T-cell (primary cell): ENCODE measurements around the gene ZNF74. TPM values are rescaled to one million over a fixed set of nuclear protein-coding genes. Genes with fewer than 3 reads are reported as not detected.

Experiments
- ATAC-seq, 4 experiments: fragments of 200-7000 bp in 3 of 4; fragments of 150-1000 bp in 1 of 4; cut with Tn5 transposase; replicated peaks in 1 of 4; 1 replicate in 3 of 4; 2 replicates in 1 of 4; pipeline ENCODE4 v1.10.0; 2021; ENCODE audit warnings: moderate library complexity in 3 of 4, mild to moderate bottlenecking in 2 of 4, moderate number of reproducible peaks in 1 of 4
- CTCF ChIA-PET, 2 donors: fragments of 300-600 bp; sonication (Branson Sonifier 250); formaldehyde crosslinking; loops; one replicate each; lab custom pipeline; 2022; ENCODE audit warnings: antibody characterized with exemption in 2 of 2; lab: Charles Lee
- POLR2A ChIA-PET, 2 donors: fragments of 300-600 bp; sonication (Branson Sonifier 250); formaldehyde crosslinking; loops; one replicate each; lab custom pipeline; 2022; ENCODE audit warnings: antibody characterized with exemption in 2 of 2; lab: Charles Lee
- DNase-seq, 35 experiments: peaks; one replicate each; pipeline versions ENCODE4 v3.0.0 to v3.0.0-alpha.2; 2013 to 2023
- H3K27ac ChIP-seq: one replicate; pipeline ENCODE4 v1.5.1; 2013; ENCODE audit warnings: low read length
- H3K27me3 ChIP-seq, 2 experiments: replicated peaks in 1 of 2; 1 replicate in 1 of 2; 2 replicates in 1 of 2; pipeline versions ENCODE4 v1.6.1 to v1.7.0; 2013; ENCODE audit warnings: low read length in 1 of 2, mixed read lengths in 1 of 2; ENCODE audit not compliant: control insufficient read depth in 2 of 2, insufficient read depth in 2 of 2; ENCODE audit errors: extremely low read depth in 1 of 2
- H3K36me3 ChIP-seq, 2 donors: 1 replicate in 1 of 2; 2 replicates in 1 of 2; pipeline versions ENCODE4 v1.6.1 to v1.7.0; 2013; ENCODE audit warnings: low read length in 1 of 2; ENCODE audit not compliant: control insufficient read depth in 2 of 2, insufficient read depth in 1 of 2; ENCODE audit errors: extremely low read depth in 1 of 2
- H3K4me1 ChIP-seq, 2 experiments: 1 replicate in 1 of 2; 2 replicates in 1 of 2; pipeline versions ENCODE4 v1.6.1 to v1.7.0; 2013; ENCODE audit warnings: low read length in 2 of 2, mixed read lengths in 1 of 2; ENCODE audit not compliant: insufficient read depth in 2 of 2, control insufficient read depth in 1 of 2; ENCODE audit errors: extremely low read depth in 1 of 2
- H3K4me3 ChIP-seq, 2 donors: 1 replicate in 1 of 2; 2 replicates in 1 of 2; pipeline versions ENCODE4 v1.5.1 to v1.7.0; 2013; ENCODE audit warnings: mild to moderate bottlenecking in 2 of 2, low read length in 1 of 2, moderate library complexity in 1 of 2; ENCODE audit not compliant: control insufficient read depth in 1 of 2; ENCODE audit errors: extremely low read depth in 1 of 2
- H3K9me3 ChIP-seq: 2 replicates; pipeline ENCODE4 v1.7.0; 2013
- H3K27ac Mint-ChIP-seq, 2 donors: one replicate each; pipeline ENCODE4 v1.8.0; 2020 to 2021; ENCODE audit warnings: mild to moderate bottlenecking in 2 of 2, mixed read lengths in 2 of 2
- H3K27me3 Mint-ChIP-seq, 2 donors: one replicate each; pipeline ENCODE4 v1.8.0; 2021 to 2022; ENCODE audit warnings: mixed read lengths in 2 of 2
- H3K36me3 Mint-ChIP-seq: one replicate; pipeline ENCODE4 v1.8.0; 2021; ENCODE audit warnings: mixed read lengths
- H3K4me1 Mint-ChIP-seq, 3 donors: one replicate each; pipeline ENCODE4 v1.8.0; 2020 to 2022; ENCODE audit warnings: mixed read lengths in 3 of 3, mild to moderate bottlenecking in 1 of 3
- H3K4me3 Mint-ChIP-seq, 3 donors: one replicate each; pipeline ENCODE4 v1.8.0; 2020 to 2022; ENCODE audit warnings: mild to moderate bottlenecking in 3 of 3, mixed read lengths in 3 of 3, moderate library complexity in 3 of 3
- H3K9me3 Mint-ChIP-seq, 3 donors: one replicate each; pipeline ENCODE4 v1.8.0; 2020 to 2022; ENCODE audit warnings: mixed read lengths in 3 of 3
- WGBS: methylation state at CpG from one replicate; pipeline ENCODE4 v1.1.5; 2013; ENCODE audit warnings: missing lambda C conversion rate; ENCODE audit not compliant: insufficient coverage; 5-methylcytosine and 5-hydroxymethylcytosine counted together
- total RNA-seq, 35 experiments: library from RNA in 6 of 35; stranded (reverse) in 6 of 35; fragments of 120-200 nt in 1 of 35; gene quantifications; one replicate each; pipeline versions ENCODE4 v1.2.1 to v1.2.4 and lab custom pipeline; 2013 to 2026

ZNF74 gene
- total RNA-seq, 5 donors from 2014 or later (not counting 1 experiment from before 2014, with no cell fraction given) = 6.8 to 19.7 (median 17.3) TPM

DNA sequence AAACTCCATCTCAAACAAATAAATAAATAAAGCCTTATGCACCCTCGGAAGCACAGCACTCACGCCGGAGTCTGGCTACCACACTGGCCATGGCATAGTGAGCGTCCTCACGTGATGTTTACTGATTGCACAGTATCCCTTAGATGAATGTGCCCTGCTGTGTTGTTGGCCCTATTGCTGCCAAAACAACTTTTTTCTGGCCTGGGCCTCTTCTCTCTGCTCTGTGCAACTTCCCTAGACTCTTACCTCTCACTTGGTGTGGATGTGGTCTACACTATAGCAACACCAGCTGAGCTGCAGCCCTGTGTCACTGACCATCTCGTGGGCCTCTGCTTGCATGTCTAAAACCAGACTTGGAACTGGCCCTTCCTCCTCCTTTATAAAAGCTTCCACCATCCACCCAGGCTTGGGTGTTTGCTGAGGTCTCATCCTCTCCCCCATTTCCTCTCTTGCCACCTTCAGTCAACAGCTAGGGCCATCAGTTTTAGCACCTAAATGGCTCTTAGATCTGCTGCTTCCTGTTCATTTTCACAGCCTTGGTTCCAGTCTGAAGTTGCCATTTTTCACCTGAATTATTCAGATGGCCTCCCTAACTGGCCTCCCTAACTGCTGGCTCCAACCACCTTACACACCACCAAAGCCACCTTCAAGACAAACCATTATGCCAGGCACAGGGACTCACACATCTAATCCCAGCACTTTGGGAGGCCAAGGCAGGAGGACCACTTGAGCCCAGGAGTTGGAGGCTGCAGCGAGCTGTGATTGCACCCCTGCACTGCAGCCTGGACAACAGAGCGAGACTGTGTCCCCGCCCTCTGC lies 9.2 kb downstream of the ZNF74 start:
- no peaks in the 10 kb centered on the region for H3K27me3 Mint-ChIP-seq
- H3K36me3 ChIP-seq = peaks cover 10 to 32% of the 10 kb centered on the region in 2 donors
- ChIA-PET CTCF (no interaction called here), POLR2A (no interaction called here)
- H3K4me1 ChIP-seq = peaks cover 0 to 18% of the 10 kb centered on the region in 2 experiments
- 89% methylated on average over 9 of the region's 9 CpGs for WGBS
- no peaks in the 10 kb centered on the region for H3K9me3 Mint-ChIP-seq
- peaks cover 15 to 22% (median 18%) of the 10 kb centered on the region in 3 donors for H3K4me1 Mint-ChIP-seq
- ATAC-seq = no peak
- H3K4me3 ChIP-seq = no peak overlapping the region
- H3K27ac Mint-ChIP-seq = peak overlapping the region; percentile 53 to 81
- H3K27ac ChIP-seq = peak overlapping the region; percentile 25
- no peak for DNase-seq
- peaks cover 25% of the 10 kb centered on the region for H3K36me3 Mint-ChIP-seq
- H3K9me3 ChIP-seq = no peaks in the 10 kb centered on the region
- H3K4me3 Mint-ChIP-seq = no peak overlapping the region
- H3K27me3 ChIP-seq = no peaks in the 10 kb centered on the region

DNA sequence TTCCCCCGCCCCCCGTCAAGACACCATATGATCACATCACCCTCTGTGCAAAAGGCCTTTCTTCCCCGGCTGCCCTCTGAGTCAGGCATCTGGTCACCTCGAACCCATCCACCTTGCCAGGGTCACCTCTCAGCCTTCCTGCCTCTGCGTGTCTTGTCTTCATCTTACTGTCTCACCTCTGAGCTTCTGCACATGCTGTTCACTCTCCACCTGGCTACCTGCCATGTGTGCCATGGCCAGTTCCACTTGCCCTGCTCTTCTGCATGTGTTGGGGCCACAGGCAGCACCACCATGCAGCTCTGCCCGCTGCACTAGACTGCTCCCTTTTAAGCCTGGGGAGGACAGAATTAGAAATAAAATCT lies 9.8 kb downstream of the ZNF74 start:
- peaks cover 0 to 18% of the 10 kb centered on the region in 2 experiments for H3K4me1 ChIP-seq
- Mint-ChIP-seq H3K27ac (peak overlapping the region; percentile 28 to 50), H3K36me3 (peaks cover 25% of the 10 kb centered on the region), H3K4me1 (peaks cover 14 to 19% (median 18%) of the 10 kb centered on the region in 3 donors), H3K27me3 (no peaks in the 10 kb centered on the region), H3K4me3 (no peak overlapping the region), H3K9me3 (no peaks in the 10 kb centered on the region)
- H3K27ac ChIP-seq = no peak overlapping the region
- 83% methylated on average over 5 of the region's 6 CpGs for WGBS
- H3K9me3 ChIP-seq = no peaks in the 10 kb centered on the region
- DNase-seq (no peak), ATAC-seq (no peak)
- no peak overlapping the region for H3K4me3 ChIP-seq
- peaks cover 10 to 32% of the 10 kb centered on the region in 2 donors for H3K36me3 ChIP-seq
- CTCF ChIA-PET = interaction anchor here in 1 of 2 donors (0.5 kb wide), 1 partner anchor 169 kb away, joined by 3 read pairs; no protein-coding TSS in a partner anchor
- POLR2A ChIA-PET = no interaction called here
- no peaks in the 10 kb centered on the region for H3K27me3 ChIP-seq

DNA sequence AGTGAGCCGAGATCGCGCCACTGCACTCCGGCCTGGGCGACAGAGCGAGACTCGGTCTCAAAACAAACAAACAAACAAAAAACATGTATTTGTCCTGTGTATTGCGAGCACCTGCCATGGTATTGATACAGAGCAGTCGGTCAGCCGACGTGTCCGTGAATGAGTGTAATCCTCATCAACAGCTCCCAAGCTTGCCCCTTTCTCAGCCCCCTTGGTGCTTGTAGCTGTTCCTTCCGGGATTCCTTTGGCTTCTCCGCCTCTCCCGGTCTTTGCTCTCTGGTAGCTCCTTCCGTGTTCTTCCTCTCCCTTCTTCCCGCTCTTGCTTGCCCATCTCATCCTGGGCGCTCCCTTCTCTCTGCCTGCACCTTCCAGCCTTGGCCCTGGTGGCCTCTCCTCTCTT lies 10.9 kb downstream of the ZNF74 start:
- no peak for ATAC-seq
- ChIA-PET CTCF (no interaction called here), POLR2A (no interaction called here)

DNA sequence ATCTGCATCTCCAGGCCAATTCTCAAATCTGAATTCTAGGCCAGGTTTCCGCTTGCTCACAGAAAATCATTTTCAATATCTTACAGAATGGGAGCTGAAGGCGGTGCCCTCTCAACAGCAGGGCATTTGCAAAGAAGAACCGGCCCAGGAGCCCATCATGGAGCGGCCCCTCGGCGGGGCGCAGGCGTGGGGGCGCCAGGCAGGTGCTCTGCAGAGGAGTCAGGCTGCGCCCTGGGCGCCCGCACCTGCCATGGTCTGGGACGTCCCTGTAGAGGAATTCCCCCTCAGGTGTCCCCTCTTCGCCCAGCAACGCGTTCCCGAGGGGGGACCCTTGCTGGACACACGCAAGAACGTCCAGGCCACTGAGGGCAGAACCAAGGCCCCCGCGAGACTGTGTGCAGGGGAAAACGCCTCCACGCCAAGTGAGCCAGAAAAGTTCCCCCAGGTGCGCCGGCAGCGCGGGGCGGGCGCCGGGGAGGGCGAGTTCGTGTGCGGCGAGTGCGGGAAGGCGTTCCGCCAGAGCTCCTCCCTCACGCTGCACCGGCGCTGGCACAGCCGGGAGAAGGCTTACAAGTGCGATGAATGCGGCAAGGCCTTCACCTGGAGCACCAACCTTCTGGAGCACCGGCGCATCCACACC lies 11.5 kb downstream of the ZNF74 start:
- Histone ChIP-seq H3K4me1 (peaks cover 0 to 18% of the 10 kb centered on the region in 2 experiments), H3K27me3 (no peaks in the 10 kb centered on the region), H3K27ac (no peak overlapping the region), H3K36me3 (peaks cover 10 to 29% of the 10 kb centered on the region in 2 donors), H3K4me3 (no peak overlapping the region), H3K9me3 (no peaks in the 10 kb centered on the region)
- ChIA-PET CTCF (no interaction called here), POLR2A (no interaction called here)
- H3K27ac Mint-ChIP-seq = no peak overlapping the region
- ATAC-seq (no peak), DNase-seq (no peak)
- H3K4me3 Mint-ChIP-seq = no peak overlapping the region
- no peaks in the 10 kb centered on the region for H3K27me3 Mint-ChIP-seq
- 97% methylated on average over 41 of the region's 45 CpGs for WGBS
- peaks cover 25% of the 10 kb centered on the region for H3K36me3 Mint-ChIP-seq
- peaks cover 9 to 13% (median 13%) of the 10 kb centered on the region in 3 donors for H3K4me1 Mint-ChIP-seq
- H3K9me3 Mint-ChIP-seq = no peaks in the 10 kb centered on the region

More for the DNA sequence above, 10.9 kb downstream of the ZNF74 start:
- 93% methylated on average over 11 of the region's 18 CpGs for WGBS
- Mint-ChIP-seq H3K36me3 (peaks cover 25% of the 10 kb centered on the region), H3K4me3 (no peak overlapping the region), H3K27me3 (no peaks in the 10 kb centered on the region), H3K27ac (no peak overlapping the region), H3K4me1 (peaks cover 10 to 14% (median 13%) of the 10 kb centered on the region in 3 donors), H3K9me3 (no peaks in the 10 kb centered on the region)
- Histone ChIP-seq H3K27me3 (no peaks in the 10 kb centered on the region), H3K36me3 (peaks cover 10 to 32% of the 10 kb centered on the region in 2 donors), H3K27ac (no peak overlapping the region), H3K4me1 (peaks cover 0 to 18% of the 10 kb centered on the region in 2 experiments), H3K9me3 (no peaks in the 10 kb centered on the region), H3K4me3 (no peak overlapping the region)
- DNase-seq = no peak

DNA sequence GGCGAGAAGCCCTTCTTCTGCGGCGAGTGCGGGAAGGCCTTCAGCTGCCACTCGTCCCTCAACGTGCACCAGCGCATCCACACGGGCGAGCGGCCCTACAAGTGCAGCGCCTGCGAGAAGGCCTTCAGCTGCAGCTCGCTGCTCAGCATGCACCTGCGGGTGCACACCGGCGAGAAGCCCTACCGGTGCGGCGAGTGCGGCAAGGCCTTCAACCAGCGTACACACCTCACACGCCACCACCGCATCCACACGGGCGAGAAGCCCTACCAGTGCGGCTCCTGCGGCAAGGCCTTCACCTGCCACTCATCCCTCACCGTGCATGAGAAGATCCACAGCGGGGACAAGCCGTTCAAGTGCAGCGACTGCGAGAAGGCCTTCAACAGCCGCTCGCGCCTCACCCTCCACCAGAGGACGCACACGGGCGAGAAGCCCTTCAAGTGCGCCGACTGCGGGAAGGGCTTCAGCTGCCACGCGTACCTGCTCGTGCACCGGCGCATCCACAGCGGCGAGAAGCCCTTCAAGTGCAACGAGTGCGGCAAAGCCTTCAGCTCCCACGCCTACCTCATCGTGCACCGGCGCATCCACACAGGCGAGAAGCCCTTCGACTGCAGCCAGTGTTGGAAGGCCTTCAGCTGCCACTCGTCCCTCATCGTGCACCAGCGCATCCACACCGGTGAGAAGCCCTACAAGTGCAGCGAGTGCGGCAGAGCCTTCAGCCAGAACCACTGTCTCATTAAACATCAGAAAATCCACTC lies 12.2 kb downstream of the ZNF74 start:
- H3K4me1 Mint-ChIP-seq = peaks cover 9 to 13% (median 13%) of the 10 kb centered on the region in 3 donors
- H3K4me3 Mint-ChIP-seq = no peak overlapping the region
- Histone ChIP-seq H3K27me3 (no peaks in the 10 kb centered on the region), H3K4me1 (peaks cover 0 to 18% of the 10 kb centered on the region in 2 experiments), H3K4me3 (no peak overlapping the region), H3K27ac (no peak overlapping the region), H3K36me3 (peaks cover 7 to 27% of the 10 kb centered on the region in 2 donors), H3K9me3 (no peaks in the 10 kb centered on the region)
- ChIA-PET POLR2A (no interaction called here), CTCF (interaction anchor here in 1 of 2 donors (0.6 kb wide), 1 partner anchor 178 kb away, joined by 4 read pairs; no protein-coding TSS in a partner anchor)
- peaks cover 25% of the 10 kb centered on the region for H3K36me3 Mint-ChIP-seq
- no peak overlapping the region for H3K27ac Mint-ChIP-seq
- ATAC-seq (no peak), DNase-seq (no peak)
- H3K9me3 Mint-ChIP-seq = no peaks in the 10 kb centered on the region
- 97% methylated on average over 54 of the region's 62 CpGs for WGBS
- no peaks in the 10 kb centered on the region for H3K27me3 Mint-ChIP-seq
